ENCODE measurements around the gene FDX1. TPM values are rescaled to one million over a fixed set of nuclear protein-coding genes. Genes with fewer than 3 reads are reported as not detected.

FDX1 gene
- total and polyA plus RNA-seq, 2 of the 8 experiments (the other 6 are each of a cell fraction or from before 2014, with no cell fraction given): 3.7 to 9.6 TPM

DNA sequence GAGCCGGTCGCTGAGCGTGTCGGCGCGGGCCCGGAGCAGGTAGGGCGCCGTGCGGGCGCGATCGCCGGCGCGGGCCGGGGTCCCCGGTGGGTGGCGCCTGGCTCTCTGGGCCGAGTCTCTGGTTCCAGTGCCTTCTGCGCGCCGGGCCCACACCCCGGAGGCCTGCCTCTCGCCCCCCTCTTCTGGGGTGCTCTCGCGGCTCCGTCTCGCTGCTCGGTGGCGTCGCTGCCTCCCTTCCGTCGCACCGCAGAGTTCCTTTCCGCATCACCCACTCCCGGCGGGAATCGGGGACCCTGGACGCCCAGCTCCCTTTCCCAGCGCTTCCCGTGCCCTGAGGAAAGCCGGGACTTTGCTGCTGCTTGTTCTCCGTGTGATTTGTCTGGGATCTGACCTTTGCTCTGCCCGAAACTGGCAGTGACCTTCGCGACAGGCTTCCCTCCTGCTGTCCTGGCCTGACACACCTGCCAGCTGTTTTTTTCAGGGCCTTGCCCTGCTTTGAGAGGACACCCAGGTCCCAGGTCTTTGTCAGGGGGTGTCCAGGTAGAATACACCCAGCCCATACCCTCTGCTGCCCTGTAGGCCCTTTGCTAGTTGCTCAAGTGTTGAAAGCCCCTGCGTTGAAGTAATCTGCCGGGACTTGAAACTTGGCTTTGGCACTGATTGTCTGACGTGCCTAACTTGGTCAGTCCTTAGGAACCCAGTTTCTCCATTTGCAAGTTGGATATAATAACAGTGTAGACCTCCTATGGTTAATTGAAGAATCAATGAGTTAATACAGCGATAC lies 711 bp downstream of the FDX1 start (continued):
- TF ChIP-seq, protein P1, sequence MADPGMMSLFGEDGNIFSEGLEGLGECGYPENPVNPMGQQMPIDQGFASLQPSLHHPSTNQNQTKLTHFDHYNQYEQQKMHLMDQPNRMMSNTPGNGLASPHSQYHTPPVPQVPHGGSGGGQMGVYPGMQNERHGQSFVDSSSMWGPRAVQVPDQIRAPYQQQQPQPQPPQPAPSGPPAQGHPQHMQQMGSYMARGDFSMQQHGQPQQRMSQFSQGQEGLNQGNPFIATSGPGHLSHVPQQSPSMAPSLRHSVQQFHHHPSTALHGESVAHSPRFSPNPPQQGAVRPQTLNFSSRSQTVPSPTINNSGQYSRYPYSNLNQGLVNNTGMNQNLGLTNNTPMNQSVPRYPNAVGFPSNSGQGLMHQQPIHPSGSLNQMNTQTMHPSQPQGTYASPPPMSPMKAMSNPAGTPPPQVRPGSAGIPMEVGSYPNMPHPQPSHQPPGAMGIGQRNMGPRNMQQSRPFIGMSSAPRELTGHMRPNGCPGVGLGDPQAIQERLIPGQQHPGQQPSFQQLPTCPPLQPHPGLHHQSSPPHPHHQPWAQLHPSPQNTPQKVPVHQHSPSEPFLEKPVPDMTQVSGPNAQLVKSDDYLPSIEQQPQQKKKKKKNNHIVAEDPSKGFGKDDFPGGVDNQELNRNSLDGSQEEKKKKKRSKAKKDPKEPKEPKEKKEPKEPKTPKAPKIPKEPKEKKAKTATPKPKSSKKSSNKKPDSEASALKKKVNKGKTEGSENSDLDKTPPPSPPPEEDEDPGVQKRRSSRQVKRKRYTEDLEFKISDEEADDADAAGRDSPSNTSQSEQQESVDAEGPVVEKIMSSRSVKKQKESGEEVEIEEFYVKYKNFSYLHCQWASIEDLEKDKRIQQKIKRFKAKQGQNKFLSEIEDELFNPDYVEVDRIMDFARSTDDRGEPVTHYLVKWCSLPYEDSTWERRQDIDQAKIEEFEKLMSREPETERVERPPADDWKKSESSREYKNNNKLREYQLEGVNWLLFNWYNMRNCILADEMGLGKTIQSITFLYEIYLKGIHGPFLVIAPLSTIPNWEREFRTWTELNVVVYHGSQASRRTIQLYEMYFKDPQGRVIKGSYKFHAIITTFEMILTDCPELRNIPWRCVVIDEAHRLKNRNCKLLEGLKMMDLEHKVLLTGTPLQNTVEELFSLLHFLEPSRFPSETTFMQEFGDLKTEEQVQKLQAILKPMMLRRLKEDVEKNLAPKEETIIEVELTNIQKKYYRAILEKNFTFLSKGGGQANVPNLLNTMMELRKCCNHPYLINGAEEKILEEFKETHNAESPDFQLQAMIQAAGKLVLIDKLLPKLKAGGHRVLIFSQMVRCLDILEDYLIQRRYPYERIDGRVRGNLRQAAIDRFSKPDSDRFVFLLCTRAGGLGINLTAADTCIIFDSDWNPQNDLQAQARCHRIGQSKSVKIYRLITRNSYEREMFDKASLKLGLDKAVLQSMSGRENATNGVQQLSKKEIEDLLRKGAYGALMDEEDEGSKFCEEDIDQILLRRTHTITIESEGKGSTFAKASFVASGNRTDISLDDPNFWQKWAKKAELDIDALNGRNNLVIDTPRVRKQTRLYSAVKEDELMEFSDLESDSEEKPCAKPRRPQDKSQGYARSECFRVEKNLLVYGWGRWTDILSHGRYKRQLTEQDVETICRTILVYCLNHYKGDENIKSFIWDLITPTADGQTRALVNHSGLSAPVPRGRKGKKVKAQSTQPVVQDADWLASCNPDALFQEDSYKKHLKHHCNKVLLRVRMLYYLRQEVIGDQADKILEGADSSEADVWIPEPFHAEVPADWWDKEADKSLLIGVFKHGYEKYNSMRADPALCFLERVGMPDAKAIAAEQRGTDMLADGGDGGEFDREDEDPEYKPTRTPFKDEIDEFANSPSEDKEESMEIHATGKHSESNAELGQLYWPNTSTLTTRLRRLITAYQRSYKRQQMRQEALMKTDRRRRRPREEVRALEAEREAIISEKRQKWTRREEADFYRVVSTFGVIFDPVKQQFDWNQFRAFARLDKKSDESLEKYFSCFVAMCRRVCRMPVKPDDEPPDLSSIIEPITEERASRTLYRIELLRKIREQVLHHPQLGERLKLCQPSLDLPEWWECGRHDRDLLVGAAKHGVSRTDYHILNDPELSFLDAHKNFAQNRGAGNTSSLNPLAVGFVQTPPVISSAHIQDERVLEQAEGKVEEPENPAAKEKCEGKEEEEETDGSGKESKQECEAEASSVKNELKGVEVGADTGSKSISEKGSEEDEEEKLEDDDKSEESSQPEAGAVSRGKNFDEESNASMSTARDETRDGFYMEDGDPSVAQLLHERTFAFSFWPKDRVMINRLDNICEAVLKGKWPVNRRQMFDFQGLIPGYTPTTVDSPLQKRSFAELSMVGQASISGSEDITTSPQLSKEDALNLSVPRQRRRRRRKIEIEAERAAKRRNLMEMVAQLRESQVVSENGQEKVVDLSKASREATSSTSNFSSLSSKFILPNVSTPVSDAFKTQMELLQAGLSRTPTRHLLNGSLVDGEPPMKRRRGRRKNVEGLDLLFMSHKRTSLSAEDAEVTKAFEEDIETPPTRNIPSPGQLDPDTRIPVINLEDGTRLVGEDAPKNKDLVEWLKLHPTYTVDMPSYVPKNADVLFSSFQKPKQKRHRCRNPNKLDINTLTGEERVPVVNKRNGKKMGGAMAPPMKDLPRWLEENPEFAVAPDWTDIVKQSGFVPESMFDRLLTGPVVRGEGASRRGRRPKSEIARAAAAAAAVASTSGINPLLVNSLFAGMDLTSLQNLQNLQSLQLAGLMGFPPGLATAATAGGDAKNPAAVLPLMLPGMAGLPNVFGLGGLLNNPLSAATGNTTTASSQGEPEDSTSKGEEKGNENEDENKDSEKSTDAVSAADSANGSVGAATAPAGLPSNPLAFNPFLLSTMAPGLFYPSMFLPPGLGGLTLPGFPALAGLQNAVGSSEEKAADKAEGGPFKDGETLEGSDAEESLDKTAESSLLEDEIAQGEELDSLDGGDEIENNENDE (IDR thresholded peaks at IDR 0.05; ENCODE audit: insufficient replicate concordance, low read length): no peak
- peak; percentile 15; the same call in 1 of the 2 replicates for TF ChIP-seq TAF1 (IDR thresholded peaks at IDR 0.05; ENCODE audit: low read depth, low read length)
- no peak for TF ChIP-seq SAP30 (IDR thresholded peaks at IDR 0.05; ENCODE audit: insufficient read depth, insufficient replicate concordance, low read length)
- TF ChIP-seq KDM4A (IDR thresholded peaks at IDR 0.05; ENCODE audit: low read depth, low read length, severe bottlenecking): peak; percentile 67
- no peak for TF ChIP-seq ATF2 (IDR thresholded peaks at IDR 0.05; ENCODE audit: low read length)
- peak in 1 of 2 experiments; percentile 59; a peak in 1 of 3 replicates for TF ChIP-seq POLR2A (IDR thresholded peaks at IDR 0.05; ENCODE audit: control extremely low read depth in 1 of 2, low read depth in 2 of 2, low read length in 2 of 2)
- peak; percentile 76; the same call in 1 of the 2 replicates for TF ChIP-seq RBBP5 (IDR thresholded peaks at IDR 0.05; ENCODE audit: borderline replicate concordance, low read depth, low read length)
- TF ChIP-seq PHF8 (conservative IDR thresholded peaks at IDR 0.05; ENCODE audit: low read depth, low read length): peak; percentile 71; the same call in 1 of the 2 replicates
